Measurements from ENCODE around the gene PRR29.

The PRR29 gene

DNA sequence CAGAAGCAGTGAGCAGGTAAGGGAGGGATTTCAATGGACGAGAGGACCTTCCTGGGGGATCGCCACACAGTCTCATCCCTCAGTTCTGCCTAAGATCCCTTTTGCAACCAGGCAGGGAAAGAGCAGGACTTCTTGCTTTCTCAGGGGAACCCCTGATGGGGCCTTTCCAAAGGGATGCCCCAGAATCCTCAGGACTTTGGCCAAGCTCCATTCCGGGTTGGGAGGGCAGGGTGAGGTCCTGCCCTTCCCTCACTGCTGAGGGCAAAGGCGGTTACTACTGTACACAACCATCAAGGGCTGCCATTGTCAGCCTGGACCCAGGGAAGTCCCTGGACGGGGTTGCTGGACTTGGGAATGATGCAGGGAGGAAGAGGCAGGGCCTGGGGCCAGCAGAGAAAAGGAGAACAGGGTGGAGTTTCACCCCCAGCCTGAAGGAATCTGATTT, 9.7 kb downstream of the PRR29 start:
- TF ChIP-seq EZH2phosphoT487 (IDR thresholded peaks at IDR 0.05; ENCODE audit: low read depth) (no peak), CTCF (IDR thresholded peaks at IDR 0.05; ENCODE audit: low read depth, low read length) (no peak)
- Histone ChIP-seq H3K9me3 (ENCODE audit: insufficient read depth, low read length) (no peaks in the 10 kb centered on the region), H3K27ac (ENCODE audit: low read length) (no peak overlapping the region), H3K4me2 (ENCODE audit: low read length) (no peak overlapping the region), H3K4me3 (ENCODE audit: low read length) (no peak overlapping the region), H3K79me2 (ENCODE audit: low read length) (0 out of 2 replicates have a peak, but pooled peaks cover 3% of the 10 kb centered on the region), H4K20me1 (ENCODE audit: insufficient read depth, low read length) (no peaks in the 10 kb centered on the region), H3K9ac (ENCODE audit: low read length) (no peak overlapping the region), H3K4me1 (ENCODE audit: low read length) (no peaks in the 10 kb centered on the region), H2AFZ (ENCODE audit: low read depth, low read length) (no peak overlapping the region), H3K27me3 (ENCODE audit: low read depth, low read length) (no peaks in the 10 kb centered on the region), H3K36me3 (replicated peaks; ENCODE audit: low read depth, low read length) (peaks cover 17% of the 10 kb centered on the region)

DNA sequence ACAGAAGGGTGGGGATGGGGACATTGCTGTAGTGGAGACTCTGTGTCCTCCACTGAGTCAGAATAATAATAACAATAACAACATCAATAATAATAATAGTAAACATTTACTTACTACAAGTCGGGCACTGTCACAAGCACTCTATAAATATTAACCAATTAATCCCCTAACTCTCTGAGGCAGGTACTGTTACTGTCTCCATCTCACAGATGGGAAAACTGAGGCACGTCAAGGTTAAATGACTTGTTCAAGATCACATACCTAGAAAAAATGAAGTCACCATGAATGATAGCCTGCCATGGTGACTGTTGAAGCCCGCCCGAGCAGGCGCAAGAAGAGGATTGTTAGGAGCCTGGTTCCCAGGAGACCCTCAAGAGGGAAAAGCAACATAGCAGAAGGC, 10.2 kb downstream of the PRR29 start:
- no peak for TF ChIP-seq CTCF (IDR thresholded peaks at IDR 0.05; ENCODE audit: low read depth, low read length)
- no peak for TF ChIP-seq EZH2phosphoT487 (IDR thresholded peaks at IDR 0.05; ENCODE audit: low read depth)
- H3K79me2 ChIP-seq (ENCODE audit: low read length): 0 out of 2 replicates have a peak, but pooled peaks cover 3% of the 10 kb centered on the region
- H4K20me1 ChIP-seq (ENCODE audit: insufficient read depth, low read length): no peaks in the 10 kb centered on the region
- H3K9ac ChIP-seq (ENCODE audit: low read length): no peak overlapping the region
- peaks cover 14% of the 10 kb centered on the region for H3K36me3 ChIP-seq (replicated peaks; ENCODE audit: low read depth, low read length)
- H2AFZ ChIP-seq (ENCODE audit: low read depth, low read length): no peak overlapping the region
- H3K4me2 ChIP-seq (ENCODE audit: low read length): no peak overlapping the region
- no peak overlapping the region for H3K27ac ChIP-seq (ENCODE audit: low read length)
- no peaks in the 10 kb centered on the region for H3K9me3 ChIP-seq (ENCODE audit: insufficient read depth, low read length)
- H3K4me1 ChIP-seq (ENCODE audit: low read length): no peaks in the 10 kb centered on the region
- H3K27me3 ChIP-seq (ENCODE audit: low read depth, low read length): no peaks in the 10 kb centered on the region
- H3K4me3 ChIP-seq (ENCODE audit: low read length): no peak overlapping the region

DNA sequence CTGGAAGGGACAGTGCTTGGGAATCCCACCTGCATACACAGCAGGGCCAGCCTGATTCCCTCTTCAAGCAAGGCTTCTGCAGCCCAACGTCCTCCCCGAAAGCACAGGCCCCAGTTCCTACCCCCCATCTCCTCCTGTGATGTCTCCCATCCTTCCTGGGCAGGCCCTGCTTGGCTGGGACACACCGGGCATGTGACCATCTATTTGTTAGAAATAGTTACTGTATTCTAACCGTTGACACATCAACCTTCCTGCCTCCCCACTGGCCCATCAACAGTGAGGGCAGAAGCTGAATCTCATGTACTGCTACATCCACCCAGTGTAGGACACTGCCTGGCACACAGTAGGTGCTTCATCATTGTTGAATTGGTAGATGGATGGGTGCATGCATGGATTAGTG, 10.7 kb downstream of the PRR29 start:
- TF ChIP-seq CTCF (IDR thresholded peaks at IDR 0.05; ENCODE audit: low read depth, low read length): no peak
- no peak for TF ChIP-seq EZH2phosphoT487 (IDR thresholded peaks at IDR 0.05; ENCODE audit: low read depth)
- no peaks in the 10 kb centered on the region for H3K4me1 ChIP-seq (ENCODE audit: low read length)
- H3K79me2 ChIP-seq (ENCODE audit: low read length): 0 out of 2 replicates have a peak, but pooled peaks cover 3% of the 10 kb centered on the region

DNA sequence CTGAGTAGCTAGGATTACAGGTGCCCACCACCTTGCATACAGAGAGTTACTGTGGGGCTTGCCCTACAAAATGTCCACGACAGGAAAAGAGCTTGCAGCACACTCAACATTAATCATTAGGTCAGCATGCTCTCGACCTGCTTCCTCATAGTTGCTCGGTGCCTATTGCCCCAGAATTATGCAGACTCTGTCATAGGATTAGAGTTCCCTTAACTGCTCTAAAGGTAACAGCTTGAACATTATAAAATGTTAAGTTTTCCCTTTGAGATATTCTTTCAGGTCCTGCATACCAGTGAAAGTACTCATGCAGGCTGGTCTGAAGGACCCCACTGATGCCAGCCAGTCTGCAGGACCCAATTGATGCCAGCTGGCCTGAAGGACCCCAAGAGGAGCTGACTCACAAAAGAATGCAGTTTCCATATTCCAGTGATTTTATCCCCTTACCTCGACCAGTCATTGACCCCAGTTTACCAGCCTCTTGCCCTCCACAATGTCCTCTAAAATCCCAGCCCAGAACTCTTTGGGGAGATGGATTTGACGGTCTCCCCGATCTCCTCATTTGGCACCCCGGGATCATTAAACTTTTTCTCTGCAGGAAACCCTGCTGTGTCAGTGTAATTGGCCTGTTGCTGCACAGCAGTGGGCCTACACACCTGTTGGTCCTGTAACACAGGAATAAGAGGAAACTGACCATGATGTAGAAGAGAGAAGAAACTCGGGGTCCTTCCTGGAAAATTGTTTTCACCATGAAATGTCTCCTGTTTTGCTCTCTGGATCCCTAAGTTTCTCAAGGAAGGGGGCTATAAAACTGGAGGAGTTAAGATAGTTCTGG, 11.6 kb downstream of the PRR29 start:
- H3K4me1 ChIP-seq (ENCODE audit: low read length): peaks cover 3% of the 10 kb centered on the region
- H3K4me2 ChIP-seq (ENCODE audit: low read length): no peak overlapping the region
- no peak overlapping the region for H2AFZ ChIP-seq (ENCODE audit: low read depth, low read length)
- 0 out of 2 replicates have a peak, but pooled peaks cover 3% of the 10 kb centered on the region for H3K79me2 ChIP-seq (ENCODE audit: low read length)
- H3K4me3 ChIP-seq (ENCODE audit: low read length): no peak overlapping the region
- TF ChIP-seq EZH2phosphoT487 (IDR thresholded peaks at IDR 0.05; ENCODE audit: low read depth) (no peak), CTCF (IDR thresholded peaks at IDR 0.05; ENCODE audit: low read depth, low read length) (no peak)
- H3K27ac ChIP-seq (ENCODE audit: low read length): no peak overlapping the region
- H3K36me3 ChIP-seq (replicated peaks; ENCODE audit: low read depth, low read length): peaks cover 9% of the 10 kb centered on the region
- H3K9me3 ChIP-seq (ENCODE audit: insufficient read depth, low read length): no peaks in the 10 kb centered on the region
- no peaks in the 10 kb centered on the region for H4K20me1 ChIP-seq (ENCODE audit: insufficient read depth, low read length)
- no peak overlapping the region for H3K9ac ChIP-seq (ENCODE audit: low read length)
- H3K27me3 ChIP-seq (ENCODE audit: low read depth, low read length): no peaks in the 10 kb centered on the region

More for the DNA sequence above, 10.7 kb downstream of the PRR29 start:
- no peaks in the 10 kb centered on the region for H3K9me3 ChIP-seq (ENCODE audit: insufficient read depth, low read length)
- no peak overlapping the region for H3K4me3 ChIP-seq (ENCODE audit: low read length)
- H2AFZ ChIP-seq (ENCODE audit: low read depth, low read length): no peak overlapping the region
- no peaks in the 10 kb centered on the region for H3K27me3 ChIP-seq (ENCODE audit: low read depth, low read length)
- H3K27ac ChIP-seq (ENCODE audit: low read length): no peak overlapping the region
- H3K4me2 ChIP-seq (ENCODE audit: low read length): no peak overlapping the region
- H3K36me3 ChIP-seq (replicated peaks; ENCODE audit: low read depth, low read length): peaks cover 9% of the 10 kb centered on the region
- H4K20me1 ChIP-seq (ENCODE audit: insufficient read depth, low read length): no peaks in the 10 kb centered on the region
- no peak overlapping the region for H3K9ac ChIP-seq (ENCODE audit: low read length)
